OCI-LY3 (cell line): ENCODE results near the gene ARHGEF16.

Source experiments
- H2AFZ ChIP-seq: fragments of 200-600, 300-600 bp; shearing (Covaris generic); 2 replicates; pipeline ENCODE4 v1.6.0; 2014; ENCODE audit warnings: antibody characterized with exemption, low read depth, low read length
- H3K27ac ChIP-seq: fragments of 200-600, 300-600 bp; sonication (generic); 2 replicates; pipeline ENCODE4 v1.5.1; 2014; ENCODE audit warnings: mild to moderate bottlenecking, low read length, moderate library complexity, mixed read lengths
- H3K27me3 ChIP-seq: fragments of 200-600, 300-600 bp; sonication (generic); 2 replicates; pipeline ENCODE4 v1.6.1; 2014; ENCODE audit warnings: low read depth, low read length, mixed read lengths
- H3K36me3 ChIP-seq: fragments of 200-600, 300-600 bp; sonication (generic); replicated peaks from 2 replicates; pipeline ENCODE3; 2014; ENCODE audit warnings: low read depth, low read length, mixed read lengths
- H3K4me1 ChIP-seq: fragments of 300-600, 200-600 bp; sonication (generic); 2 replicates; pipeline ENCODE4 v1.6.1; 2014; ENCODE audit warnings: low read length, mixed read lengths
- H3K4me2 ChIP-seq: fragments of 200-600, 300-600 bp; sonication (generic); 2 replicates; pipeline ENCODE4 v1.6.1; 2014; ENCODE audit warnings: low read length, mixed read lengths
- H3K4me3 ChIP-seq: fragments of 300-600, 200-600 bp; sonication (generic); 2 replicates; pipeline ENCODE4 v1.5.1; 2014; ENCODE audit warnings: antibody characterized with exemption, mild to moderate bottlenecking, low read length, moderate library complexity
- H3K79me2 ChIP-seq: fragments of 300-600, 200-600 bp; shearing (Covaris generic); 2 replicates; pipeline ENCODE4 v1.6.1; 2014; ENCODE audit warnings: mild to moderate bottlenecking, low read length, mixed read lengths
- H3K9ac ChIP-seq: fragments of 300-600, 200-600 bp; shearing (Covaris generic); 2 replicates; pipeline ENCODE4 v1.6.0; 2014; ENCODE audit warnings: mild to moderate bottlenecking, low read length, moderate library complexity
- H3K9me3 ChIP-seq: fragments of 200-600, 300-600 bp; shearing (Covaris generic); 2 replicates; pipeline ENCODE4 v1.6.1; 2014; ENCODE audit warnings: low read length, mixed read lengths; ENCODE audit not compliant: insufficient read depth
- H4K20me1 ChIP-seq: fragments of 200-600, 300-600 bp; sonication (generic); 2 replicates; pipeline ENCODE4 v1.6.1; 2016; ENCODE audit warnings: low read length, mixed read lengths; ENCODE audit not compliant: insufficient read depth
- CTCF ChIP-seq: fragments of 200-600, 300-600 bp; sonication (generic); IDR thresholded peaks from 2 replicates; pipeline ENCODE4 v1.5.1; 2014; ENCODE audit warnings: antibody characterized with exemption, low read length, low read depth
- EZH2phosphoT487 ChIP-seq: fragments of 200-600 bp; shearing (Covaris generic); IDR thresholded peaks from 2 replicates; pipeline ENCODE4 v1.6.1; 2018; ENCODE audit warnings: antibody characterized with exemption, mixed run types, low read depth

Gene ARHGEF16

GRCh38 chr1:3457910-3458883 is 3.7 kb downstream of the ARHGEF16 start:
- Histone ChIP-seq H3K4me2 (no peak overlapping the region), H3K4me1 (no peaks in the 10 kb centered on the region), H3K36me3 (no peaks in the 10 kb centered on the region), H3K9ac (no peak overlapping the region), H3K27ac (no peak overlapping the region), H4K20me1 (no peaks in the 10 kb centered on the region), H3K9me3 (no peaks in the 10 kb centered on the region), H3K79me2 (no peaks in the 10 kb centered on the region), H2AFZ (no peak overlapping the region), H3K27me3 (no peaks in the 10 kb centered on the region), H3K4me3 (no peak overlapping the region)
- no peak for TF ChIP-seq EZH2phosphoT487
- no peak for TF ChIP-seq CTCF

- Histone ChIP-seq H3K9me3 (no peaks in the 10 kb centered on the region), H4K20me1 (no peaks in the 10 kb centered on the region), H3K27ac (no peak overlapping the region), H2AFZ (no peak overlapping the region), H3K4me3 (no peak overlapping the region), H3K4me1 (no peaks in the 10 kb centered on the region), H3K27me3 (no peaks in the 10 kb centered on the region), H3K79me2 (no peaks in the 10 kb centered on the region), H3K9ac (no peak overlapping the region), H3K4me2 (no peak overlapping the region), H3K36me3 (no peaks in the 10 kb centered on the region)
- TF ChIP-seq EZH2phosphoT487: no peak
- no peak for TF ChIP-seq CTCF
Measured at GRCh38 chr1:3459051-3459908, 4.8 kb downstream of the ARHGEF16 start.

DNA sequence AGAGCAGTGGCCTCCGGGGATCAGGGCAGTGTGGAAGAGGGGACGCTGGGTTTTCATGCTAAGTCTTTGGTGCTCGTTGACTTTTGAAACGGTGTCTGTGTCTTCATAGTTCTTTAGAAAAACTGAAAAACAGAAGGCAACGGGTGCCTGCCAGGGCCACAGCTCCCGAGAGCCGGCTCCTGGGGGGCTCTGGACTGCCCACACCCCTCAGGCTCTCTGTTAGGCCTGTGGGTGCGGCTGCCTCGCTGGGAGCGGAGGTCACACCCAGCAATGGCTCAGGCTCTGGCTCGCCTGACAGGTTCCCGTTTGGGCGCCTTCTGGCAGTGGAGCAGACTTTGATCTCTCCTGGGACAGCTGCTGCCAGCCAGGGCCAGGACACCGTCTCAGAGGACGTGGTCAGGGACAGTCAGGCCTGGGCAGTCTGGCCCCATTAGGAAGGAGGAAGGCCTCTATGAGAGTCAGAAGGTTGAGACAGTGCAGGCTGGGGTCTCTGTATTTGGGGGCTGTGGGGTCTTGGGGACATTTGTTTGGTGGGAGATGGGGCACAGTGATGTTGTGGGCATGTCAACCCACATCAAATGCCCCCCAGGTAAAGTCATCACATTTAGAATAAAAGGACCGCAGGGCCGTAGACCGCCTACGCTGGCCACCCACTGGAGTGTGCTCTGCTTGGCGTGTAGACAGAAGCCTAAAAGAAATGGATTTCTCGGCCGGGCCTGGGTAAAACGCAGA is 5.6 kb downstream of the ARHGEF16 start:
- Histone ChIP-seq H3K9ac (no peak overlapping the region), H3K27ac (no peak overlapping the region), H3K27me3 (no peaks in the 10 kb centered on the region), H3K4me2 (no peak overlapping the region), H3K79me2 (no peaks in the 10 kb centered on the region), H3K36me3 (no peaks in the 10 kb centered on the region), H3K4me3 (no peak overlapping the region), H2AFZ (no peak overlapping the region), H3K4me1 (no peaks in the 10 kb centered on the region), H4K20me1 (no peaks in the 10 kb centered on the region), H3K9me3 (no peaks in the 10 kb centered on the region)
- TF ChIP-seq CTCF (no peak), EZH2phosphoT487 (no peak)
